GM13976 (cell line): Measurements from ENCODE around the gene EPDR1.

Experiments
- DNase-seq: peaks from one replicate; pipeline ENCODE4 v3.0.0; 2012; ENCODE audit warnings: low spot score
- CTCF ChIP-seq: IDR thresholded peaks from 2 replicates; pipeline ENCODE4 v1.5.1; 2012; ENCODE audit warnings: borderline replicate concordance, mild to moderate bottlenecking; ENCODE audit not compliant: insufficient read depth; ENCODE audit errors: extremely low read depth, missing control alignments, control extremely low read depth
- in situ Hi-C: fragments of 300-500 bp; cut with MboI; formaldehyde crosslinking; loops from one replicate; pipeline ENCODE4 v1.12.0; 2022; ENCODE audit warnings: low sequenced_read_pairs, mixed read lengths, inconsistent platforms; ENCODE audit not compliant: unreplicated experiment

The EPDR1 gene

GRCh38 chr7:37971491-37971890 is 51.1 kb downstream of the EPDR1 start:
- in situ Hi-C loops: no loop called here
- no peak for TF ChIP-seq CTCF
- no peak for DNase-seq

- no peak for DNase-seq
- TF ChIP-seq CTCF: no peak
- in situ Hi-C loops: no loop called here
These were observed 53.5 kb downstream of the EPDR1 start for GRCh38 chr7:37973915-37974314.

GRCh38 chr7:37974711-37975110 is 54.3 kb downstream of the EPDR1 start:
- no peak for DNase-seq
- TF ChIP-seq CTCF: no peak
- in situ Hi-C loops: no loop called here

- DNase-seq: no peak
- no peak for TF ChIP-seq CTCF
- in situ Hi-C loops: no loop called here
These were observed 56.8 kb downstream of the EPDR1 start for GRCh38 chr7:37977243-37977642.

GRCh38 chr7:37981664-37982063 is 61.2 kb downstream of the EPDR1 start:
- in situ Hi-C loops: no loop called here
- DNase-seq: no peak
- TF ChIP-seq CTCF: no peak

GRCh38 chr7:37982423-37982822 is 62.0 kb downstream of the EPDR1 start:
- in situ Hi-C loops: no loop called here
- DNase-seq: no peak
- TF ChIP-seq CTCF: no peak
